Activated CD8-positive, alpha-beta memory T cell treated with anti-CD3 and anti-CD28 coated beads, Interleukin-2, amount 50 U/mL, for 1 hour (primary cell): ENCODE results near the gene PCDHGB5.
"Not testable (repeated sequence)": the region's sequence is repeated elsewhere in the genome, so short reads cannot be mapped to it uniquely, and the experiment has no call there.

Experiments used
- DNase-seq: peaks from one replicate; pipeline ENCODE4 v3.0.0-alpha.2; 2020; ENCODE audit errors: extremely low read depth

The PCDHGB5 gene

GRCh38 chr5:141411575-141411974 lies 13.8 kb downstream of the PCDHGB5 start:
- no peak for DNase-seq

- no peak for DNase-seq
These were observed 15.2 kb downstream of the PCDHGB5 start, which contains the start of gene PCDHGA10 for GRCh38 chr5:141412854-141413539. Gene PCDHGA10 (plus strand): TSS chr5:141412987. CDS start chr5:141413176, 189 bp downstream.

- DNase-seq = no peak
These were observed 15.9 kb downstream of the PCDHGB5 start for GRCh38 chr5:141413540-141414069.

DNA sequence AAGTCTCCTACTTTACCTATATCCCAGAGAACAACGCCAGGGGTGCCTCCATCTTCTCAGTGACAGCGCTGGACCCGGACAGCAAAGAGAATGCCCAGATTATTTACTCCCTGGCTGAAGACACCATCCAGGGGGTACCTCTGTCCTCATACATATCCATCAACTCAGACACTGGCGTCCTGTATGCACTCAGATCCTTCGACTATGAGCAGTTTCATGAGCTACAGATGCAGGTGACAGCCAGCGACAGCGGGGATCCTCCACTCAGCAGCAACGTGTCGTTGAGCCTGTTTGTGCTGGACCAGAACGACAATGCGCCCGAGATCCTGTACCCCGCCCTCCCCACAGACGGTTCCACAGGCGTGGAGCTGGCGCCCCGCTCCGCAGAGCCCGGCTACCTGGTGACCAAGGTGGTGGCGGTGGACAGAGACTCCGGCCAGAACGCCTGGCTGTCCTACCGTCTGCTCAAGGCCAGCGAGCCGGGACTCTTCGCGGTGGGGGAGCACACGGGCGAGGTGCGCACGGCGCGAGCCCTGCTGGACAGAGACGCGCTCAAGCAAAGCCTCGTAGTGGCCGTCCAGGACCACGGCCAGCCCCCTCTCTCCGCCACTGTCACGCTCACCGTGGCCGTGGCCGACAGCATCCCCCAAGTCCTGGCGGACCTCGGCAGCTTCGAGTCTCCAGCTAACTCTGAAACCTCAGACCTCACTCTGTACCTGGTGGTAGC lies 17.0 kb downstream of the PCDHGB5 start:
- not testable (repeated sequence) for DNase-seq

DNA sequence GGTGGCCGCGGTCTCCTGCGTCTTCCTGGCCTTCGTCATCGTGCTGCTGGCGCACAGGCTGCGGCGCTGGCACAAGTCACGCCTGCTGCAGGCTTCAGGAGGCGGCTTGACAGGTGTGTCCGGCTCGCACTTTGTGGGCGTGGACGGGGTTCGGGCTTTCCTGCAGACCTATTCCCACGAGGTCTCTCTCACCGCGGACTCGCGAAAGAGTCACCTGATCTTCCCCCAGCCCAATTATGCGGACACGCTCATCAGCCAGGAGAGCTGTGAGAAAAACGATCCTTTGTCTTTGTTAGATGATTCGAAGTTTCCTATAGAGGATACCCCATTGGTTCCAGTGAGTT lies 17.5 kb downstream of the PCDHGB5 start:
- not testable (repeated sequence) for DNase-seq

DNA sequence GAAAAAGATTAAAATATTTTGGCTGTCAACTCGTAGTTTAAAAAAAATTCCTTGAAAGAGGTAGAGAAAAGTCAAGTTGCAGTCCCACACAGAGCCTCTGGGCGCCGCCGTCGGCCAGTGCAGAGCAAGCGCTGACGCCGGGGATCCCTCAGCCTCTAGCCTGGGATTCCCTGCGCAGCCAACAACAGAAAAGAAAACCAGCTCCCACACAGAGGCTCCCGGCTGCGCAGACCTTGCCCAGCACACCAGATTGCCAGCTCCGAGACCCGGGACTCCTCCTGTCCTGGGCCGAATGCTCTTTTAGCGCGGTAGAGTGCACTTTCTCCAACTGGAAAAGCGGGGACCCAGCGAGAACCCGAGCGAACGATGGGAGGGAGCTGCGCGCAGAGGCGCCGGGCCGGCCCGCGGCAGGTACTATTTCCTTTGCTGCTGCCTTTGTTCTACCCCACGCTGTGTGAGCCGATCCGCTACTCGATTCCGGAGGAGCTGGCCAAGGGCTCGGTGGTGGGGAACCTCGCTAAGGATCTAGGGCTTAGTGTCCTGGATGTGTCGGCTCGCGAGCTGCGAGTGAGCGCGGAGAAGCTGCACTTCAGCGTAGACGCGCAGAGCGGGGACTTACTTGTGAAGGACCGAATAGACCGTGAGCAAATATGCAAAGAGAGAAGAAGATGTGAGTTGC lies 19.9 kb downstream of the PCDHGB5 start, which contains the start of gene PCDHGB7:
Gene PCDHGB7 (plus strand): TSS at position 184 of the 679 bp plus-strand sequence. CDS start 183 bp downstream, at position 367.
- not testable (repeated sequence) for DNase-seq

DNA sequence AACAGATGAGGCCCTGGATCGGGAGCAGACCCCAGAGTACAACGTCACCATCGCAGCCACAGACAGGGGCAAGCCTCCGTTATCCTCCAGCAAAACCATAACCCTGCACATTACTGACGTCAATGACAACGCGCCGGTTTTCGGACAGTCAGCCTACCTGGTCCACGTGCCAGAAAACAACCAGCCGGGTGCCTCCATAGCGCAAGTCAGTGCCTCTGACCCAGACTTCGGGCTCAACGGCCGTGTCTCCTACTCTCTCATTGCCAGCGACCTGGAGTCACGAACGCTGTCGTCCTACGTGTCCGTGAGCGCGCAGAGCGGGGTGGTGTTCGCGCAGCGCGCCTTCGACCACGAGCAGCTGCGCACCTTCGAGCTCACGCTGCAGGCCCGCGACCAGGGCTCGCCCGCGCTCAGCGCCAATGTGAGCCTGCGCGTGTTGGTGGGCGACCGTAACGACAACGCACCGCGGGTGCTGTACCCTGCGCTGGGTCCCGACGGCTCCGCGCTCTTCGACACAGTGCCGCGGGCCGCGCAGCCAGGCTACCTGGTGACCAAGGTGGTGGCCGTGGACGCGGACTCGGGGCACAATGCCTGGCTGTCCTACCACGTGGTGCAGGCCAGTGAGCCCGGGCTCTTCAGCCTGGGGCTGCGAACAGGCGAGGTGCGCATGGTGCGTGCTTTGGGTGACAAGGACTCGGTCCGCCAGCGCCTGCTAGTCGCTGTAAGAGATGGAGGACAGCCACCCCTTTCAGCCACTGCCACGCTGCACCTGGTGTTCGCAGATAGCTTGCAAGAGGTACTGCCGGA lies 21.5 kb downstream of the PCDHGB5 start:
- no peak for DNase-seq

- DNase-seq = no peak
These were observed 23.2 kb downstream of the PCDHGB5 start, which contains the start of gene PCDHGA11 for GRCh38 chr5:141420855-141421488. Gene PCDHGA11 (plus strand): TSS chr5:141421051. CDS start chr5:141421228, 177 bp downstream.

- DNase-seq = no peak
These were observed 23.7 kb downstream of the PCDHGB5 start for GRCh38 chr5:141421489-141421855.

DNA sequence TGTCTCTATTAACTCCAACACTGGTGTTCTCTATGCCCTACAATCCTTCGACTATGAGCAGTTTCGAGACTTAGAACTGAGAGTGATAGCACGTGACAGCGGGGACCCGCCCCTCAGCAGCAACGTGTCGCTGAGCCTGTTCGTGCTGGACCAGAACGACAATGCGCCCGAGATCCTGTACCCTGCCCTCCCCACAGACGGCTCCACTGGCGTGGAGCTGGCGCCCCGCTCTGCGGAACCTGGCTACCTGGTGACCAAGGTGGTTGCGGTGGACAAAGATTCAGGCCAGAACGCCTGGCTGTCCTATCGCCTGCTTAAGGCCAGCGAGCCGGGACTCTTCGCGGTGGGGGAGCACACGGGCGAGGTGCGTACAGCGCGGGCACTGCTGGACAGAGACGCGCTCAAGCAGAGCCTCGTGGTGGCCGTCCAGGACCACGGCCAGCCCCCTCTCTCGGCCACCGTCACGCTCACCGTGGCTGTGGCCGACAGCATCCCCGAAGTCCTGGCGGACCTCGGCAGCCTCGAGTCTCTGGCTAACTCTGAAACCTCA lies 25.1 kb downstream of the PCDHGB5 start:
- no peak for DNase-seq

- no peak for DNase-seq
These were observed 30.2 kb downstream of the PCDHGB5 start for GRCh38 chr5:141427783-141428426.

DNA sequence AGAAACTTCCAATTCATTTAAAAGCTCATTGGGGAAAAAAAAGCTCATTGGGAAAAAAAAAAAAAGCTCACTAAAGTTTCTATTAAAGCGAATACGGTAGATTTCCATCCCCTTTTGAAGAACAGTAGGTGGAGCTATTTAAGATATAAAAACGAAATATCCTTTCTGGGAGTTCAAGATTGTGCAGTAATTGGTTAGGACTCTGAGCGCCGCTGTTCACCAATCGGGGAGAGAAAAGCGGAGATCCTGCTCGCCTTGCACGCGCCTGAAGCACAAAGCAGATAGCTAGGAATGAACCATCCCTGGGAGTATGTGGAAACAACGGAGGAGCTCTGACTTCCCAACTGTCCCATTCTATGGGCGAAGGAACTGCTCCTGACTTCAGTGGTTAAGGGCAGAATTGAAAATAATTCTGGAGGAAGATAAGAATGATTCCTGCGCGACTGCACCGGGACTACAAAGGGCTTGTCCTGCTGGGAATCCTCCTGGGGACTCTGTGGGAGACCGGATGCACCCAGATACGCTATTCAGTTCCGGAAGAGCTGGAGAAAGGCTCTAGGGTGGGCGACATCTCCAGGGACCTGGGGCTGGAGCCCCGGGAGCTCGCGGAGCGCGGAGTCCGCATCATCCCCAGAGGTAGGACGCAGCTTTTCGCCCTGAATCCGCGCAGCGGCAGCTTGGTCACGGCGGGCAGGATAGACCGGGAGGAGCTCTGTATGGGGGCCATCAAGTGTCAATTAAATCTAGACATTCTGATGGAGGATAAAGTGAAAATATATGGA lies 32.8 kb downstream of the PCDHGB5 start, which contains the start of gene PCDHGA12:
Gene PCDHGA12 (plus strand): TSS at position 176 of the 782 bp plus-strand sequence. CDS start 253 bp downstream, at position 429.
- no peak for DNase-seq

DNA sequence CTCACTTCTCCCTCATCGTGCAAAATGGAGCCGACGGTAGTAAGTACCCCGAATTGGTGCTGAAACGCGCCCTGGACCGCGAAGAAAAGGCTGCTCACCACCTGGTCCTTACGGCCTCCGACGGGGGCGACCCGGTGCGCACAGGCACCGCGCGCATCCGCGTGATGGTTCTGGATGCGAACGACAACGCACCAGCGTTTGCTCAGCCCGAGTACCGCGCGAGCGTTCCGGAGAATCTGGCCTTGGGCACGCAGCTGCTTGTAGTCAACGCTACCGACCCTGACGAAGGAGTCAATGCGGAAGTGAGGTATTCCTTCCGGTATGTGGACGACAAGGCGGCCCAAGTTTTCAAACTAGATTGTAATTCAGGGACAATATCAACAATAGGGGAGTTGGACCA lies 33.5 kb downstream of the PCDHGB5 start:
- no peak for DNase-seq

DNA sequence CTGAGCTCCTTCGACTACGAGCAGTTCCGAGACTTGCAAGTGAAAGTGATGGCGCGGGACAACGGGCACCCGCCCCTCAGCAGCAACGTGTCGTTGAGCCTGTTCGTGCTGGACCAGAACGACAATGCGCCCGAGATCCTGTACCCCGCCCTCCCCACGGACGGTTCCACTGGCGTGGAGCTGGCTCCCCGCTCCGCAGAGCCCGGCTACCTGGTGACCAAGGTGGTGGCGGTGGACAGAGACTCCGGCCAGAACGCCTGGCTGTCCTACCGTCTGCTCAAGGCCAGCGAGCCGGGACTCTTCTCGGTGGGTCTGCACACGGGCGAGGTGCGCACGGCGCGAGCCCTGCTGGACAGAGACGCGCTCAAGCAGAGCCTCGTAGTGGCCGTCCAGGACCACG lies 34.6 kb downstream of the PCDHGB5 start:
- not testable (repeated sequence) for DNase-seq

DNA sequence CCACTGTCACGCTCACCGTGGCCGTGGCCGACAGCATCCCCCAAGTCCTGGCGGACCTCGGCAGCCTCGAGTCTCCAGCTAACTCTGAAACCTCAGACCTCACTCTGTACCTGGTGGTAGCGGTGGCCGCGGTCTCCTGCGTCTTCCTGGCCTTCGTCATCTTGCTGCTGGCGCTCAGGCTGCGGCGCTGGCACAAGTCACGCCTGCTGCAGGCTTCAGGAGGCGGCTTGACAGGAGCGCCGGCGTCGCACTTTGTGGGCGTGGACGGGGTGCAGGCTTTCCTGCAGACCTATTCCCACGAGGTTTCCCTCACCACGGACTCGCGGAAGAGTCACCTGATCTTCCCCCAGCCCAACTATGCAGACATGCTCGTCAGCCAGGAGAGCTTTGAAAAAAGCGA lies 35.0 kb downstream of the PCDHGB5 start:
- DNase-seq = not testable (repeated sequence)

DNA sequence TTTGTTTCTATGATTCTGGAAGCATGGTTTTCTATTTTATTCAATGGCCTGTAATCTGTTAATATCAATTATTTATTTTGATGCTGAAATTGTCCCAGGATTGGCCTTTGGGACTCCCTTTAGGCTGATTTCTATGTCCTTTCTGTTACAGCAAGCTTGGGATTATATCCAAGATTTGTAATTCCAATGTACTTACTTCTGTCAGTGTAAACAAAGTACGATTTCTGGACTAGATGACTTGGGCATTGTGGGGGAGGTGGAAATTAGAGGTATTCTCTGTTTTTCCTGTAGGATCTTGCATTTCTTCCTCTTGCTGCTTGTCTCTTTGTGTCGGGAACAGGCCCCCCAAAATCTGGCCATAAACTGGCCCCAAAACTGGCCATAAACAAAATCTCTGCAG lies 36.3 kb downstream of the PCDHGB5 start:
- no peak for DNase-seq

- no peak for DNase-seq
These were observed 39.5 kb downstream of the PCDHGB5 start for GRCh38 chr5:141437221-141437620.

GRCh38 chr5:141439411-141440141 lies 41.8 kb downstream of the PCDHGB5 start:
- DNase-seq = no peak
